ENCODE measurements around the gene RAI1.
A peak's percentile ranks its signal among the peaks of the same experiment; 100 is the strongest.
"Not testable (repeated sequence)": the region's sequence is repeated elsewhere in the genome, so short reads cannot be mapped to it uniquely, and the experiment has no call there.

Gene RAI1, protein sequence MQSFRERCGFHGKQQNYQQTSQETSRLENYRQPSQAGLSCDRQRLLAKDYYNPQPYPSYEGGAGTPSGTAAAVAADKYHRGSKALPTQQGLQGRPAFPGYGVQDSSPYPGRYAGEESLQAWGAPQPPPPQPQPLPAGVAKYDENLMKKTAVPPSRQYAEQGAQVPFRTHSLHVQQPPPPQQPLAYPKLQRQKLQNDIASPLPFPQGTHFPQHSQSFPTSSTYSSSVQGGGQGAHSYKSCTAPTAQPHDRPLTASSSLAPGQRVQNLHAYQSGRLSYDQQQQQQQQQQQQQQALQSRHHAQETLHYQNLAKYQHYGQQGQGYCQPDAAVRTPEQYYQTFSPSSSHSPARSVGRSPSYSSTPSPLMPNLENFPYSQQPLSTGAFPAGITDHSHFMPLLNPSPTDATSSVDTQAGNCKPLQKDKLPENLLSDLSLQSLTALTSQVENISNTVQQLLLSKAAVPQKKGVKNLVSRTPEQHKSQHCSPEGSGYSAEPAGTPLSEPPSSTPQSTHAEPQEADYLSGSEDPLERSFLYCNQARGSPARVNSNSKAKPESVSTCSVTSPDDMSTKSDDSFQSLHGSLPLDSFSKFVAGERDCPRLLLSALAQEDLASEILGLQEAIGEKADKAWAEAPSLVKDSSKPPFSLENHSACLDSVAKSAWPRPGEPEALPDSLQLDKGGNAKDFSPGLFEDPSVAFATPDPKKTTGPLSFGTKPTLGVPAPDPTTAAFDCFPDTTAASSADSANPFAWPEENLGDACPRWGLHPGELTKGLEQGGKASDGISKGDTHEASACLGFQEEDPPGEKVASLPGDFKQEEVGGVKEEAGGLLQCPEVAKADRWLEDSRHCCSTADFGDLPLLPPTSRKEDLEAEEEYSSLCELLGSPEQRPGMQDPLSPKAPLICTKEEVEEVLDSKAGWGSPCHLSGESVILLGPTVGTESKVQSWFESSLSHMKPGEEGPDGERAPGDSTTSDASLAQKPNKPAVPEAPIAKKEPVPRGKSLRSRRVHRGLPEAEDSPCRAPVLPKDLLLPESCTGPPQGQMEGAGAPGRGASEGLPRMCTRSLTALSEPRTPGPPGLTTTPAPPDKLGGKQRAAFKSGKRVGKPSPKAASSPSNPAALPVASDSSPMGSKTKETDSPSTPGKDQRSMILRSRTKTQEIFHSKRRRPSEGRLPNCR (N-terminal part only)

DNA sequence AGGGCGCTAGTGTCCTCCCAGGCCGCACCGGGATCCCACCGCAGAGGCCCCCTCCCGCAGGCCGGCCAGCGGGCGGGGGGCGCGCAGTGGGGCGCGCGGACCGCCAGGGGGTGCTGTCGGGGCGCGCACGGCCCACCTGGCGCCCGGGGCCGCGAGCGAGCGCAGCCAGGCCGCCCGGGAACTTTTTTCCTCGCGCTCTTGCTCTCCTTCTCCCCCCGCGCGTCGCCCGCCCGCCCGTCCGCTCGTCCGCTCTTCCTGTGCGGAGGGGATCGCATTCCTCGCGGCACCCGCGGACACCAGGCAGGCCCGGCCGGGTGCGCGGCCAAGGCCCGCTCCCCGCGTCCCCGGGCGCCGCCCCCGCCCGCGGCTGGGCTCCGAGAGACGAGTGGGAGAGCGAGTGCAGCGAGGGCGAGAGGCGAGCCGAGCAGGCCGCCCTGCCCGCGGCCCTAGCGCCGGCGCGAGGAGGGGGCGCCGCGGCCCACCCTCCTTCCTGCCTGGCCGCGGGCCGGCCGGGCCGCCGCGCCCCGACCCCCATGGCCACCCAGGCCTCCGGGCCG, at the start of gene RAI1:
TSS of gene RAI1 (plus strand) at position 272 of the 557 bp plus-strand sequence. CDS start 111,491 bp downstream, outside the sequence.
- peak; percentile 29 to 50 for DNase-seq (ENCODE audit: extremely low read depth in 1 of 2, low read depth in 1 of 2)

GRCh38 chr17:17632690-17633089, 48.6 kb upstream of the RAI1 start:
- not testable (repeated sequence) for DNase-seq (ENCODE audit: extremely low read depth in 1 of 2, low read depth in 1 of 2)

GRCh38 chr17:17633310-17633709, 47.9 kb upstream of the RAI1 start:
- DNase-seq (ENCODE audit: extremely low read depth in 1 of 2, low read depth in 1 of 2) = no peak

GRCh38 chr17:17635126-17635525, 46.1 kb upstream of the RAI1 start:
- DNase-seq (ENCODE audit: extremely low read depth in 1 of 2, low read depth in 1 of 2) = no peak

- DNase-seq (ENCODE audit: extremely low read depth in 1 of 2, low read depth in 1 of 2) = not testable (repeated sequence)
Measured at GRCh38 chr17:17635537-17636271, 45.6 kb upstream of the RAI1 start.

- no peak for DNase-seq (ENCODE audit: extremely low read depth in 1 of 2, low read depth in 1 of 2)
Measured at GRCh38 chr17:17636272-17636885, 44.9 kb upstream of the RAI1 start.

DNA sequence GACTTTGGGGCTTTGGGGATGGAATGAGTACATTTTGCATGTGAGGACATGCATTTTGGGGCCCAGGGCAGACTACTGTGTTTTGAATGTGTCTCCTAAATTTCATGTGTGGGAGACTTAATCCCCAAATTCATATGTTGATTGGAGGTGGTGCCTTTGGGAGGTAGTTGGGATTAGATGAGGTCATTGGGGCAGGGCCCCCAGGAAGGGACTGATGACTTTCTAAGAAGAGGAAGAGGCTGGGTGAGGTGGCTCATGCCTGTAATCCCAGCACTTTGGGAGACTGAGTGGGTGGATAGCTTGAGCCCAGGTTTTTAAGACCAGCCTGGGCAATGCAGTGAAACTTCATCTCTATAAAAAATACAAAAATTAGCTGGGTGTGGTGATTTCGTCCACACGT, 42.8 kb upstream of the RAI1 start:
- DNase-seq (ENCODE audit: extremely low read depth in 1 of 2, low read depth in 1 of 2) = no peak

DNA sequence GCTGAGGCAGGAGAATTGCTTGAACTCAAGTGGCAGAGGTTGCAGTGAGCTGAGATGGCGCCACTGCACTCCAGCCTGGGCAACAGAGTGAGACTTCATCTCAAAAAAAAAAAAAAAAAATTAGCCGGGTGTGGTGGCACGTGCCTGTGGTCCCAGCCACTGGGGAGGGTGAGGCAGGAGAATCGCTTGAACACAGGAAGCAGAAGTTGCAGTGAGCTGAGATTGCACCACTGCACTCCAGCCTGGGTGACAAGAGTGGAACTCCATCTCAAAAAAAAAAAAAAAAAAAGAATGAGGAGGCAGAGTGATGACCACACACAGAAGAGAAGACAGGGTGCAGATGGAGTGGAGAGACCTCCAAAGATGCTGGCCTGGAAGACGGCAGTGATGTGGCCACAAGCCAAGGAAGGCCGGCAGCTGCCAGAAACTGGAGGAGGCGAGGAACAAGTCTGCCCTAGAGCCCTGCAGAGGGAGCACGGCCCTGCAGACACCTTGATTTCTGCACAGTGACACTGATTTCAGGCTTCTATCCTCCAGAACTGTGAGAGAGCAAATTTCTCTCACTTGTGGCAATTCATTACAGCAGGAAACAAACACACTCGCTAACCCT, 41.5 kb upstream of the RAI1 start:
- not testable (repeated sequence) for DNase-seq (ENCODE audit: extremely low read depth in 1 of 2, low read depth in 1 of 2)

DNA sequence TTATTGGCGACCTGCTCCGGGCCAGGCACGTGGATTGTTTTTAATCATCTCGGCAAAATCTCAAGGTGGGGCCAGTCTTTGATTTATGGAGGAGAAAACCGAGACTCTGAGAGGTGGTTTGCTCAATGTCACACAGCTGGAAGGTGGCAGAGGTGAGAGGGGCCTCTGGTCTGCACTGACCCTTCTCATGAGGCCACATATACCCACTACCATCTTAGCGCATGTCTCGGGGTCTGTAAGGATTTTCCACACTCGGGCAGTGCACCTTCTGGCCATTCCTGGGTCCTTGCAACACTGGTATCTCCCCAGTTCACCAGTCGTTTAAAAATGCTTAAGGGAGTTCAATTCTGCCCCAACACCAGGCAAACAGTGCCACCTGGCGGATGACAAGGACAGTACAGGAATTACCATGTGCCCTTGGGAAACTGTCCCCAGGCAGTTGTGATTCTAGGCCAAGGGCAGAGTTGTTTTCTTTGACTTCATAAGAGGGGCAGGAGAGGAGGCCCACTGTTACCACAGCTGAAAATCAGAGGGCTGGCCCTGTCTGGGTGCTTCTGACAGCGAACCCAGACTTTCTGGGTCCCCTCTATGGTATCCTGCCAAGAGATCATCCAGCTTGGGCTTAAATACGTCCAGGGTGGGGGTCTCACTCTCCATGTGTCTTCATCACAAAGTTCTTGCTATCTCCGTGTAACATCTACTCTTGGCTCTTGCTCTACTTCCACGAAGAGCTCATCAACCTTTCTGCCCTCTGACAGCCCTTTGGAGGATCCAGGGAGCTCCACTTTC, 39.4 kb upstream of the RAI1 start:
- DNase-seq (ENCODE audit: extremely low read depth in 1 of 2, low read depth in 1 of 2) = peak; percentile 30 to 58

- not testable (repeated sequence) for DNase-seq (ENCODE audit: extremely low read depth in 1 of 2, low read depth in 1 of 2)
Measured at GRCh38 chr17:17645148-17645547, 36.1 kb upstream of the RAI1 start.

- DNase-seq (ENCODE audit: extremely low read depth in 1 of 2, low read depth in 1 of 2) = no peak
Measured at GRCh38 chr17:17645961-17646360, 35.3 kb upstream of the RAI1 start.

- no peak for DNase-seq (ENCODE audit: extremely low read depth in 1 of 2, low read depth in 1 of 2)
Measured at GRCh38 chr17:17647524-17648178, 33.6 kb upstream of the RAI1 start.

- no peak for DNase-seq (ENCODE audit: extremely low read depth in 1 of 2, low read depth in 1 of 2)
Measured at GRCh38 chr17:17648762-17649161, 32.5 kb upstream of the RAI1 start.

DNA sequence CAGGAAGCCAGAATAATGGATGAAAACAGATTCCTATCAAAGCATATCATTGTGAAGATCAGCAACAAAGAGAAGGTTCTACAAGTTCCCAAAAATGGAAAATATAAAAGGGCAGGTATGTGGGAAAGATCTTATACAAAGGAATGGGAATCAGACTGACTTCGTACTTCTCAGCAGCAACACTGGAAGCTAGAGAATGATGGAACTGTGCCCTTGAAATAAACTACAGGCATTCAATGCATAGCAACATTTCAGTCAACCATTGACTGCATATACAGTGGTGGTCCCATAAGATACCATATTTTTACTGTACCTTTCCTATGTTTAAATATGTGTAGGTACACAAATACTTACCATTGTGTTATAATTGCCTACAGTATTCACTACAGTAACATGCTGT, 30.3 kb upstream of the RAI1 start:
- no peak for DNase-seq (ENCODE audit: extremely low read depth in 1 of 2, low read depth in 1 of 2)

DNA sequence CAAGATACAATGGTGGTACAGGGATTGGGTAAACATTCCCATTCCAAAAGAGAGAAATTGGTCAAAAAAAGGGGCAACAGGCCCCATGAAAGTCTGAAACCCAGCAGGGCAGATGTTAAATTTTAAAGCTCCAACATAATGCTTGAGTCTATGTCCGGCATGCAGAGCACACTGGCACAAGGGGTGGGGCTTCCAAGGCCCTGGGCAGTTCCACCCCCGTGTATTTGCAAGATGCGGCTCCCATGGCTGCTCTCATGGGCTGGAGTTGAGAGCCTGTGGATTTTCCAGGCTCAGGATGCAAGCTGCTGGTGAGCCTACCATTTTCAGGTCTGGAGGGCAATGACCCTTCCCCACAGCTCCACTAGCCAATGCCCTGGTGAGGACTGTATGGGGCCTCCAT, 27.9 kb upstream of the RAI1 start:
- DNase-seq (ENCODE audit: extremely low read depth in 1 of 2, low read depth in 1 of 2) = no peak

- DNase-seq (ENCODE audit: extremely low read depth in 1 of 2, low read depth in 1 of 2) = no peak
Measured at GRCh38 chr17:17659340-17659739, 21.9 kb upstream of the RAI1 start.

- no peak for DNase-seq (ENCODE audit: extremely low read depth in 1 of 2, low read depth in 1 of 2)
Measured at GRCh38 chr17:17661134-17661533, 20.1 kb upstream of the RAI1 start.

DNA sequence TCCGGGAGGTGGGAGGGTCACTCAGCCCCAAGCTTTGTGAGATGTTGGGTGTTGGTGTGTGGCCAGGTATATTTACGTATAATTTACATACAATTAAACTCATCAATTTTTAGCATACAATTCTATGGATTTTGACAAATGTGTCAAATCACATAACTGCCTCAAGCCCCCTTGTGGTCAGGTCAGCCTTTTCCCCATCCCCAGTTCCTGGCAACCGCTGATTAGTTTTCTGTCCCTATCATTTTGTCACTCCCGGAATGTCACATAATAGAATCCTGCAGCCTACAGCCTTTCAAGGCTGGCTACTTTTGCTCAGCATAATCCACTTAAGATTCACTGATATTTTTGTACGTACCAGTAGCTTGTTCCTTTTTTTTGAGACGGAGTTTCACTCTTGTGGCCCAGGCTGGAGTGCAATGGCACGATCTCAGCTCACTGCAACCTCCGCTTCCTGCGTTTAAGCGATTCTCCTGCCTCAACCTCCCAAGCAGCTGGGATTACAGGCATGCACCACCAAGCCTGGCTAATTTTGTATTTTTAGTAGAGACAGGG, 19.3 kb upstream of the RAI1 start:
- DNase-seq (ENCODE audit: extremely low read depth in 1 of 2, low read depth in 1 of 2) = no peak

All from stimulated activated CD8-positive, alpha-beta memory T cell treated with anti-CD3 and anti-CD28 coated beads, Interleukin-7, amount 100 ng/mL, for 48 hours (primary cell).